GM12873 (cell line): Measurements from ENCODE around the gene LHPP.

ENCODE experiments used
- CTCF ChIP-seq: IDR thresholded peaks from 2 replicates; pipeline ENCODE4 v1.5.1; 2012; ENCODE audit warnings: low read depth, mild to moderate bottlenecking, moderate library complexity, low read length, control low read depth; ENCODE audit not compliant: insufficient read depth; ENCODE audit errors: missing control alignments

The LHPP gene

DNA sequence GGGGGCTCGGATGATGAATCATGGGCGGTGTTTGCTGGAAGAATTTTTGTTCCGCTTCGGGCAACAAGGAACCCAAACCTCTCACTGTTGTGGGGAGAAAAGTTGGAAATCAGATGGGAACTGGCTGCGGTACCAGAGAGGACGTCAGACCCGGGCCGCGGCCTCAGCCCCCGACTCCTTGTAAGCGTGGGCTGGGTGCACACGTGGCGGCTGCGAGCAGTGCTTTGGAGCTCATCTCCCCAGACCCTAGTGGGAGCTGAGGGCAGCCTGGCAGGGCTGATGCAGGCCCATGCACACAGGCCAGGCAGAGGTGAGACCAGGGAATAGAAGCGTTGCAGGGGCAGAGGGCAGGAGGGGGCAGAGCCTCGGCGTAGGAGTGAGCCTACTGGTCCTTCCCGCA, 146.1 kb downstream of the LHPP start:
- TF ChIP-seq CTCF = no peak

GRCh38 chr10:124608093-124608721, 146.6 kb downstream of the LHPP start:
- TF ChIP-seq CTCF = no peak

- no peak for TF ChIP-seq CTCF
Measured at GRCh38 chr10:124609698-124610097, 148.1 kb downstream of the LHPP start.

GRCh38 chr10:124611738-124612137, 150.1 kb downstream of the LHPP start:
- TF ChIP-seq CTCF = no peak

GRCh38 chr10:124612611-124613498, 151.2 kb downstream of the LHPP start:
- no peak for TF ChIP-seq CTCF

DNA sequence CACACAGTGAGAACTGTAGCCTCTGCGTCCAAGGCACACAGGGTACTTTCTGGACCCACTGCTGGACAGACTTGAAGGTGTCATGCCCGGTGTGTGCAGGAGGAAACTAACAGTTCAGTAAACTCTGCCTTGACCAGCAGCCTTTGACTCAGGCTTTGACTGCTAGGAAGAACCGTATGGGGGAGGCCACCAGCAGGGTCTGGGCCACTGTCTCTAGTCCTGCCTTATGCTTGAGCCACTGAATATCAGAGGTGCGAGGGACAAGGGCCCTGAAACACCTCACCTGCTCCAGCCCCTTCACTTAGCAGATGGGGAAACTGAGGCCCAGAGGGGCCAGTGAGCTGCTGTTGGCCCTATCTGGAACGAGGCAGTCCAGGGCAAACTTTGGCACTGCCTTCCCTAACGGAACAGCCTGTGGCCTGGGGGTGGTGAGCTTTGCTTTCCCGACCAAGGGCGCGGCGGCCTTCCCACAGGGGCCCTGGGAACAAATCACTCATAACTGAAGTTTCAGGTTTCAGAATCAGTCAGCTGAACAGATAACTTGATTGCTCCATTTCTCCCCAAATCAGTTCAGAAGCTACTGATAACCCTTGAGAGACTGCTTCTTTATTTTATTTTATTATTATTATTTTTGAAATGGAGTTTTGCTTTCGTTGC, 152.5 kb downstream of the LHPP start:
- TF ChIP-seq CTCF = no peak

- TF ChIP-seq CTCF = no peak
Measured at GRCh38 chr10:124615259-124615658, 153.6 kb downstream of the LHPP start.
